CD4-positive, alpha-beta T cell treated with Interleukin-17A for 1 hour (primary cell): ENCODE measurements around the gene HES1.
"Not testable (repeated sequence)": the region's sequence is repeated elsewhere in the genome, so short reads cannot be mapped to it uniquely, and the experiment has no call there.

ENCODE experiments used
- DNase-seq: peaks from one replicate; pipeline ENCODE4 v3.0.0-alpha.2; 2020

Gene HES1

GRCh38 chr3:194128919-194129295 is 7.0 kb upstream of the HES1 start:
- not testable (repeated sequence) for DNase-seq

GRCh38 chr3:194129581-194130133 is 6.3 kb upstream of the HES1 start:
- no peak for DNase-seq

GRCh38 chr3:194130188-194130587 is 5.8 kb upstream of the HES1 start:
- no peak for DNase-seq

GRCh38 chr3:194130807-194131589 is 5.0 kb upstream of the HES1 start:
- peak; percentile 23 for DNase-seq

- DNase-seq = no peak
These were observed 3.3 kb upstream of the HES1 start for GRCh38 chr3:194132465-194133286.

- DNase-seq = no peak
These were observed 2.2 kb upstream of the HES1 start for GRCh38 chr3:194133661-194134230.

- peak; percentile 43 for DNase-seq
These were observed 1.7 kb upstream of the HES1 start for GRCh38 chr3:194134231-194134756.

GRCh38 chr3:194134757-194135515 is 1.0 kb upstream of the HES1 start:
- DNase-seq = peak; percentile 80

GRCh38 chr3:194135516-194135805 is 487 bp upstream of the HES1 start:
- DNase-seq = no peak

GRCh38 chr3:194136519-194137007 is 615 bp downstream of the HES1 start:
- DNase-seq = no peak

- DNase-seq = peak; percentile 30
These were observed 1.1 kb downstream of the HES1 start for GRCh38 chr3:194137008-194137505.

- DNase-seq = peak; percentile 42
These were observed 1.8 kb downstream of the HES1 start for GRCh38 chr3:194137506-194138474.

- DNase-seq = no peak
These were observed 2.8 kb downstream of the HES1 start for GRCh38 chr3:194138732-194139070.

- DNase-seq = no peak
These were observed 3.3 kb downstream of the HES1 start for GRCh38 chr3:194139071-194139813.

GRCh38 chr3:194139814-194140391 is 4.0 kb downstream of the HES1 start:
- no peak for DNase-seq

GRCh38 chr3:194140520-194141414 is 4.8 kb downstream of the HES1 start:
- no peak for DNase-seq

GRCh38 chr3:194141415-194142155 is 5.6 kb downstream of the HES1 start:
- DNase-seq = peak; percentile 38
